Spleen (tissue), 13 donors: ENCODE results near the gene CORO6. TPM values are rescaled to one million over a fixed set of nuclear protein-coding genes. Genes with fewer than 3 reads are reported as not detected.

ENCODE experiments used
- DNase-seq: peaks from one replicate; pipeline ENCODE4 v3.0.0-alpha.2; 2020
- H3K27ac ChIP-seq, 8 donors: fragments of 200-600 bp; sonication (generic) in 7 of 8; 1 replicate in 4 of 8; 2 replicates in 4 of 8; pipeline versions ENCODE4 v1.5.0 to v1.8.0; 2016 to 2021; ENCODE audit warnings: inconsistent platforms in 4 of 8, mild to moderate bottlenecking in 4 of 8, moderate library complexity in 1 of 8
- H3K27me3 ChIP-seq, 7 donors: fragments of 200-600 bp; sonication (generic) in 6 of 7; replicated peaks in 1 of 7; 1 replicate in 4 of 7; 2 replicates in 3 of 7; pipeline versions ENCODE4 v1.5.0 to v1.8.0; 2016 to 2021; ENCODE audit warnings: inconsistent platforms in 3 of 7, mild to moderate bottlenecking in 1 of 7
- H3K36me3 ChIP-seq, 6 donors: fragments of 200-600 bp; sonication (generic) in 5 of 6; 1 replicate in 4 of 6; 2 replicates in 2 of 6; pipeline versions ENCODE4 v1.5.0 to v1.8.0; 2016 to 2021; ENCODE audit warnings: inconsistent platforms in 2 of 6
- H3K4me1 ChIP-seq, 6 donors: fragments of 200-600 bp; sonication (generic) in 5 of 6; 1 replicate in 3 of 6; 2 replicates in 3 of 6; pipeline versions ENCODE4 v1.5.0 to v1.8.0; 2016 to 2021; ENCODE audit warnings: inconsistent platforms in 3 of 6
- H3K4me3 ChIP-seq, 8 donors: fragments of 200-600 bp; sonication (generic) in 7 of 8; 1 replicate in 4 of 8; 2 replicates in 4 of 8; pipeline versions ENCODE4 v1.5.0 to v1.8.0; 2016 to 2021; ENCODE audit warnings: inconsistent platforms in 4 of 8, mild to moderate bottlenecking in 4 of 8, moderate library complexity in 2 of 8
- H3K9me3 ChIP-seq, 8 donors: fragments of 200-600 bp; sonication (generic) in 7 of 8; 1 replicate in 4 of 8; 2 replicates in 4 of 8; pipeline versions ENCODE4 v1.5.0 to v1.8.0; 2016 to 2021; ENCODE audit warnings: inconsistent platforms in 4 of 8
- POLR2A ChIP-seq, 3 donors: fragments of 450-650 bp; IDR thresholded peaks; one replicate each; pipeline ENCODE4 v1.5.1; 2017; ENCODE audit warnings: antibody characterized with exemption in 3 of 3, mild to moderate bottlenecking in 1 of 3
- POLR2AphosphoS5 ChIP-seq, 3 donors: sonication (generic); formaldehyde crosslinking; IDR thresholded peaks; one replicate each; pipeline ENCODE4 v1.5.1; 2017; ENCODE audit warnings: antibody characterized with exemption in 3 of 3
- WGBS, 5 donors: extraction: QIAGEN DNeasy Blood & Tissue Kit in 3 of 5; methylation state at CpG; one replicate each; pipeline versions ENCODE4 v1.1.5 to v1.1.7; 2013 to 2018; 5-methylcytosine and 5-hydroxymethylcytosine counted together
- intact Hi-C: fragments of 100-400 bp; cut with DNase I; formaldehyde crosslinking; loops from one replicate; pipeline ENCODE4 v1.15.0; 2023; ENCODE audit warnings: low total_unique reads
- long read RNA-seq, 2 donors: transcript quantifications; one replicate each; lab custom pipeline, GENCODE V29; 2026
- polyA plus RNA-seq, 3 donors: library from polyadenylated mRNA; stranded (reverse); fragments of 200-250 nt; gene quantifications; one replicate each; pipeline ENCODE4 v1.2.1, GENCODE V29; 2013
- total RNA-seq, 7 donors: library from RNA; depleted of rRNA in 3 of 7; stranded (reverse); fragments of >200 nt in 3 of 7; fragmentation: NEBNext Ultra II Directional in 4 of 7; extraction: Animal tissue kit (Norgen Biotek cat#: 25700) in 4 of 7; gene quantifications; one replicate each; pipeline versions ENCODE4 v1.1.0 to v1.2.1, GENCODE V29; 2016 to 2021
- TF ChIP-seq, protein P1 (sequence below), 11 experiments: fragments of 200-600 bp in 7 of 11; fragments of 450-650 bp in 4 of 11; sonication (generic) in 4 of 11; IDR thresholded peaks in 8 of 11; conservative IDR thresholded peaks in 3 of 11; 1 replicate in 7 of 11; 2 replicates in 4 of 11; pipeline versions ENCODE4 v1.4.0 to v1.8.0; 2016 to 2021; ENCODE audit warnings: antibody characterized with exemption in 11 of 11, inconsistent platforms in 4 of 11, mild to moderate bottlenecking in 1 of 11
- donor health status: healthy with polysubstance abuse.
- donor health status: DM: no; HTN: no; CAD: no; lungs with moderate emphysema.
- donor health status: DM: no; HTN: no; CAD: no.
- donor health status: Bipolar disorder and iron deficiency.
- donor health status: healthy.
- donor health status: DM: no; HTN: no; CAD: no.
- donor health status: DM: yes; HTN: yes; CAD: no.

The CORO6 gene
- total RNA-seq: 1 to 10 TPM in 6 of 7 donors, under 1 TPM in 1; 0.81 to 4.8 (median 2.7) TPM
- polyA plus RNA-seq: 1 to 10 TPM; 4.0 to 5.1 (median 4.6) TPM
- long read RNA-seq, donor 1: 0 reads
- long read RNA-seq, donor 2, partial matches to known transcripts: 0 of 1 reads
- long read RNA-seq, donor 2, other reads (novel, unspliced or antisense): 0 of 1 reads

- DNase-seq: peak; percentile 87
- peaks cover 0 to 29% (median 8%) of the 10 kb centered on the region in 7 donors for H3K27me3 ChIP-seq
- peak within 1 kb of the TSS in 1 of 8 donors; percentile 35 for H3K27ac ChIP-seq
- 1 to 7% (median 2%) methylated on average over 22 to 77 of the region's 77 CpGs for WGBS, 5 donors
- peaks cover 12 to 44% (median 30%) of the 10 kb centered on the region in 6 donors for H3K4me1 ChIP-seq
- H3K9me3 ChIP-seq: no peaks in the 10 kb centered on the region
- H3K36me3 ChIP-seq: peaks cover 0 to 27% (median 3%) of the 10 kb centered on the region in 6 donors
- intact Hi-C loops: no loop called here
- TF ChIP-seq POLR2AphosphoS5 (IDR thresholded peaks at IDR 0.05): peak in 2 of 3 donors; percentile 20 to 80
- TF ChIP-seq, protein P1, sequence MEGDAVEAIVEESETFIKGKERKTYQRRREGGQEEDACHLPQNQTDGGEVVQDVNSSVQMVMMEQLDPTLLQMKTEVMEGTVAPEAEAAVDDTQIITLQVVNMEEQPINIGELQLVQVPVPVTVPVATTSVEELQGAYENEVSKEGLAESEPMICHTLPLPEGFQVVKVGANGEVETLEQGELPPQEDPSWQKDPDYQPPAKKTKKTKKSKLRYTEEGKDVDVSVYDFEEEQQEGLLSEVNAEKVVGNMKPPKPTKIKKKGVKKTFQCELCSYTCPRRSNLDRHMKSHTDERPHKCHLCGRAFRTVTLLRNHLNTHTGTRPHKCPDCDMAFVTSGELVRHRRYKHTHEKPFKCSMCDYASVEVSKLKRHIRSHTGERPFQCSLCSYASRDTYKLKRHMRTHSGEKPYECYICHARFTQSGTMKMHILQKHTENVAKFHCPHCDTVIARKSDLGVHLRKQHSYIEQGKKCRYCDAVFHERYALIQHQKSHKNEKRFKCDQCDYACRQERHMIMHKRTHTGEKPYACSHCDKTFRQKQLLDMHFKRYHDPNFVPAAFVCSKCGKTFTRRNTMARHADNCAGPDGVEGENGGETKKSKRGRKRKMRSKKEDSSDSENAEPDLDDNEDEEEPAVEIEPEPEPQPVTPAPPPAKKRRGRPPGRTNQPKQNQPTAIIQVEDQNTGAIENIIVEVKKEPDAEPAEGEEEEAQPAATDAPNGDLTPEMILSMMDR (IDR thresholded peaks at IDR 0.05 in 8 of 11, conservative IDR thresholded peaks at IDR 0.05 in 3 of 11): no peak
- H3K4me3 ChIP-seq: peak within 1 kb of the TSS; percentile 37 to 75 (median 58)
Observed at GRCh38 chr17:29622337-29623282, at the start of gene CORO6. TSS of gene CORO6 (minus strand) at chr17:29622912. CDS start at chr17:29621421, 1,491 bp downstream.

DNA sequence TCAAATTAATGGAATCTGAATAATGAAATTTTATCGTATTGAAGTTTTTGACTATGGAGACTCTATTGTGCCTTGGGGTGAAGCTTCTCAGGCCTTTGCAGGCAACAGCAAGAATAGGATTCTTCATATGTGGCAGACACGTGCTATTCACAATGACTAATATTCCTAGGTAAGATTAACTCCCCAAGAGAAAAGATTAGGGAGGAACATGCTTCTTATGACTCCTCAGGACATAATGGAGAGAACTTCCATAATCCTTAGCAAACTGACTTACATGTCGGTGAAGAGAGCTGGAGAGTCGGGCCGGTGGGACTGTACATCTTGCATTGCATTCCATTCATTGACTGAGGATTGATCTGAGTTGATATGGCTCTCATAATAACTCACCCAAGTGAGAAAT is 48.9 kb upstream of the CORO6 start:
- Histone ChIP-seq H3K4me3 (no peak overlapping the region), H3K36me3 (peaks cover 2 to 100% (median 82%) of the 10 kb centered on the region in 6 donors), H3K27ac (no peak overlapping the region), H3K4me1 (peaks cover 0 to 32% (median 4%) of the 10 kb centered on the region in 6 donors), H3K9me3 (no peaks in the 10 kb centered on the region), H3K27me3 (no peaks in the 10 kb centered on the region)
- TF ChIP-seq POLR2A (IDR thresholded peaks at IDR 0.05): no peak
- TF ChIP-seq, protein P1 (IDR thresholded peaks at IDR 0.05 in 8 of 11, conservative IDR thresholded peaks at IDR 0.05 in 3 of 11): no peak
- TF ChIP-seq POLR2AphosphoS5 (IDR thresholded peaks at IDR 0.05): no peak
- intact Hi-C loops: no loop called here
- no peak for DNase-seq
- WGBS, 5 donors: 91 to 96% (median 93%) methylated on average over 5 of the region's 5 CpGs

DNA sequence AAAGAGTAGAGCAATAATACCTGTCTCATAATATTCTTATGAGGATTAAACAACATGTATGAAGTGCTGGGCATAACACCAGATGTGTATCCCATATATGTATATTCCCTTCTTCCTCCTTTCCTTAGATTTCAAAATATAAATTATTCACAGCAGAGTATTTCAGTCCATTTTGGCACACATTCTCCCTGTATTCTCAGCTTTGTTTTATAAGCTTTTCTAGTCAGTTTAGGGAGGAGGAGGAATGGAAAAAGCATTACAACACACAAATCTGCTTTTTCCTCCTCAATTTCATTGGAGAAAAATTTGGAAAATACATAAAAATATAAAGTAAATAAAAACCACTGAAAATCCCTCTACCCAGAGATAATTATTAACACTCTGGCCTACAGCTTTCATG is 46.6 kb upstream of the CORO6 start:
- H3K4me1 ChIP-seq: peaks cover 3 to 31% (median 13%) of the 10 kb centered on the region in 6 donors
- H3K27ac ChIP-seq: no peak overlapping the region
- H3K4me3 ChIP-seq: no peak overlapping the region
- TF ChIP-seq, protein P1 (IDR thresholded peaks at IDR 0.05 in 8 of 11, conservative IDR thresholded peaks at IDR 0.05 in 3 of 11): no peak
- TF ChIP-seq POLR2A (IDR thresholded peaks at IDR 0.05) (no peak), POLR2AphosphoS5 (IDR thresholded peaks at IDR 0.05) (no peak)
- H3K9me3 ChIP-seq: no peaks in the 10 kb centered on the region
- intact Hi-C loops: no loop called here
- H3K36me3 ChIP-seq: peaks cover 2 to 100% (median 83%) of the 10 kb centered on the region in 6 donors
- no peak for DNase-seq
- H3K27me3 ChIP-seq: no peaks in the 10 kb centered on the region

GRCh38 chr17:29667969-29668368 is 45.3 kb upstream of the CORO6 start:
- TF ChIP-seq POLR2AphosphoS5 (IDR thresholded peaks at IDR 0.05) (no peak), POLR2A (IDR thresholded peaks at IDR 0.05) (no peak)
- TF ChIP-seq, protein P1 (IDR thresholded peaks at IDR 0.05 in 8 of 11, conservative IDR thresholded peaks at IDR 0.05 in 3 of 11): no peak
- H3K27me3 ChIP-seq: no peaks in the 10 kb centered on the region
- H3K27ac ChIP-seq: peak overlapping the region in 2 of 8 donors; percentile 19 to 32
- no peak for DNase-seq
- peaks cover 3 to 32% (median 11%) of the 10 kb centered on the region in 6 donors for H3K4me1 ChIP-seq
- H3K4me3 ChIP-seq: no peak overlapping the region
- no peaks in the 10 kb centered on the region for H3K9me3 ChIP-seq
- intact Hi-C loops: no loop called here
- H3K36me3 ChIP-seq: peaks cover 2 to 100% (median 81%) of the 10 kb centered on the region in 6 donors
